ENCODE measurements around the gene ELF3.
"Not testable (repeated sequence)": the region's sequence is repeated elsewhere in the genome, so short reads cannot be mapped to it uniquely, and the experiment has no call there.

ELF3 gene

GRCh38 chr1:202054094-202054493 lies 43.7 kb downstream of the ELF3 start:
- WGBS (ENCODE audit: insufficient coverage, insufficient read length) = no CpG with 5 or more reads among the region's 7 CpGs
- H3K27me3 ChIP-seq (ENCODE audit: control insufficient read depth, insufficient read depth, low read length) = no peaks in the 10 kb centered on the region
- H3K4me3 ChIP-seq (ENCODE audit: low read length) = no peak overlapping the region
- H3K9me3 ChIP-seq (ENCODE audit: control insufficient read depth, insufficient read depth, low read length) = no peaks in the 10 kb centered on the region
- DNase-seq (ENCODE audit: low read depth, low spot score) = no peak
- H3K36me3 ChIP-seq (ENCODE audit: control insufficient read depth, insufficient read depth, low read length) = no peaks in the 10 kb centered on the region
- H3K27ac ChIP-seq (ENCODE audit: low read length) = no peak overlapping the region
- H3K4me1 ChIP-seq (ENCODE audit: control insufficient read depth, insufficient read depth, low read length) = no peaks in the 10 kb centered on the region

DNA sequence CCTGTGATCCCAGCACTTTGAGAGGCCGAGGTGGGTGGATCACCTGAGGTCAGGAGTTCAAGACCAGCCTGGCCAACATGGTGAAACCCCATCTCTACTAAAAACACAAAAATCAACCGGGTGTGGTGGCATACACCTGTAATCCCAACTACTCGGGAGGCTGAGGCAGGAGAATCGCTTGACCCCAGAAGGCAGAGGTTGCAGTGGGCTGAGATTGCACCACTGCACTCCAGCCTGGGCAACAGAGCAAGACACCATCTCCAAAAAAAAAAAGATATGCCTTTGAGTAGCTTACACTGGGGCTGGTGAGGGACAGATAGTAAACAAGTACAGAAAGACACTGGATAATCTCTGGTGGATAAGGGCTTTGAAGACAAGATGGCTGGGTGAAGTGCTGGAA lies 44.3 kb downstream of the ELF3 start:
- not testable (repeated sequence) for DNase-seq (ENCODE audit: low read depth, low spot score); H3K27ac ChIP-seq (ENCODE audit: low read length); H3K4me1 ChIP-seq (ENCODE audit: control insufficient read depth, insufficient read depth, low read length); H3K36me3 ChIP-seq (ENCODE audit: control insufficient read depth, insufficient read depth, low read length); H3K4me3 ChIP-seq (ENCODE audit: low read length); H3K9me3 ChIP-seq (ENCODE audit: control insufficient read depth, insufficient read depth, low read length); H3K27me3 ChIP-seq (ENCODE audit: control insufficient read depth, insufficient read depth, low read length)
- WGBS (ENCODE audit: insufficient coverage, insufficient read length) = no CpG with 5 or more reads among the region's 4 CpGs

DNA sequence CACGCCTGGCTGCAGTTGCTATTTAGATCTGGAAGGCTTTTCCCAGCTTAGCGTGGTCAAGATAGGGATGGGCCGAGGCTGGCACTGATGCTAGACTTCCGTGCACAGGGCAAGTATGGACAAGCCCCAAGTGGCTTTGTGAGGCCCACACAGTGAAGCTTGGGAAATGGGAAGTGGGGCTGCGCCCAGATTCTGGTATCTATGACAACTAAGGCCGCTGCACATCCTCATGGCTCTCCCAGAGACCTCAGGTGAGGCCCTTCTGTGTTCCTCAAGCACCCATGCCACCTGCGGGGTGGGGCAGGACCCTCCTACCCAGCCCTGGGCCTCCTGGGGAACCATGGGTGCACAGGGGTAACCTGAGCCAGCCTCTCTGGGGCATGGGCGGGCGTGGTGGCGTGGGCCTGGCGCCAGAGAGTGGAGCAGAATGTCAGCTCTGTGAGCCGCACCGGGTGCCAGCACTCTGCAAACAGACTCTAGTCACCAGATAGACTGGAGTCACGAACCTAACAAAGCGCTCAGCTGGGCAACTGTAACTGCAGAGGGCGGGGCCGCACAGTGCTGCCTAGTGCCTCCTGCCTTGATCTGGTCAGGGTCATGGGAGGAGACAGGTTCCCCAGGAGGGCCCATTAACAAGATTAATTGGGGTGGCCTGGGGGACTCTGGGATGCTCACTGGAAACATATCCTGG lies 46.4 kb downstream of the ELF3 start:
- H3K27ac ChIP-seq (ENCODE audit: low read length) = no peak overlapping the region
- DNase-seq (ENCODE audit: low read depth, low spot score) = no peak

DNA sequence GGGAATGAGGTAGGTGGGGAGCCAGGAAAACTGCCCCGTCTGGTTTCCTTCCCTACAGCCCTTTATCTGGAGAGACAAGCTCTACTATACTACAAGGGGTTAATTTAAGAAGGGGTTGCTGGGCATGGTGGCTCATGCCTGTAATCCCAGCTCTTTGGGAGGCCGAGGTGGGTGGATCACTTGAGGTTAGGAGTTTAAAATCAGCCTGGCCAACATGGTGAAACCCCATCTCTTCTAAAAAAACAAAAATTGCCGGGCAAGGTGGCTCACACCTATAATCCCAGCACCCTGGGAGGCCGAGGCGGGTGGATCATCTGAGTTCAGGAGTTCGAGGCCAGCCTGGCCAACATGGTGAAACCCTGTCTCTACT lies 46.9 kb downstream of the ELF3 start:
- H3K36me3 ChIP-seq (ENCODE audit: control insufficient read depth, insufficient read depth, low read length); H3K27me3 ChIP-seq (ENCODE audit: control insufficient read depth, insufficient read depth, low read length); DNase-seq (ENCODE audit: low read depth, low spot score); H3K4me1 ChIP-seq (ENCODE audit: control insufficient read depth, insufficient read depth, low read length); H3K4me3 ChIP-seq (ENCODE audit: low read length); H3K9me3 ChIP-seq (ENCODE audit: control insufficient read depth, insufficient read depth, low read length); H3K27ac ChIP-seq (ENCODE audit: low read length): not testable (repeated sequence)
- no CpG with 5 or more reads among the region's 6 CpGs for WGBS (ENCODE audit: insufficient coverage, insufficient read length)

More for the DNA sequence above, 46.4 kb downstream of the ELF3 start:
- no peak overlapping the region for H3K4me3 ChIP-seq (ENCODE audit: low read length)
- H3K36me3 ChIP-seq (ENCODE audit: control insufficient read depth, insufficient read depth, low read length) = no peaks in the 10 kb centered on the region
- H3K27me3 ChIP-seq (ENCODE audit: control insufficient read depth, insufficient read depth, low read length) = no peaks in the 10 kb centered on the region
- no peaks in the 10 kb centered on the region for H3K4me1 ChIP-seq (ENCODE audit: control insufficient read depth, insufficient read depth, low read length)
- H3K9me3 ChIP-seq (ENCODE audit: control insufficient read depth, insufficient read depth, low read length) = no peaks in the 10 kb centered on the region
- no CpG with 5 or more reads among the region's 17 CpGs for WGBS (ENCODE audit: insufficient coverage, insufficient read length)

GRCh38 chr1:202058001-202058908 lies 47.9 kb downstream of the ELF3 start:
- no peak overlapping the region for H3K27ac ChIP-seq (ENCODE audit: low read length)
- H3K9me3 ChIP-seq (ENCODE audit: control insufficient read depth, insufficient read depth, low read length) = no peaks in the 10 kb centered on the region
- no peaks in the 10 kb centered on the region for H3K4me1 ChIP-seq (ENCODE audit: control insufficient read depth, insufficient read depth, low read length)
- no peak overlapping the region for H3K4me3 ChIP-seq (ENCODE audit: low read length)
- no peak for DNase-seq (ENCODE audit: low read depth, low spot score)
- no peaks in the 10 kb centered on the region for H3K36me3 ChIP-seq (ENCODE audit: control insufficient read depth, insufficient read depth, low read length)
- no peaks in the 10 kb centered on the region for H3K27me3 ChIP-seq (ENCODE audit: control insufficient read depth, insufficient read depth, low read length)
- WGBS (ENCODE audit: insufficient coverage, insufficient read length) = no CpG with 5 or more reads among the region's 3 CpGs

GRCh38 chr1:202061055-202061454 lies 50.7 kb downstream of the ELF3 start:
- Histone ChIP-seq H3K4me3 (ENCODE audit: low read length) (no peak overlapping the region), H3K27me3 (ENCODE audit: control insufficient read depth, insufficient read depth, low read length) (no peaks in the 10 kb centered on the region), H3K36me3 (ENCODE audit: control insufficient read depth, insufficient read depth, low read length) (no peaks in the 10 kb centered on the region), H3K27ac (ENCODE audit: low read length) (no peak overlapping the region), H3K4me1 (ENCODE audit: control insufficient read depth, insufficient read depth, low read length) (no peaks in the 10 kb centered on the region), H3K9me3 (ENCODE audit: control insufficient read depth, insufficient read depth, low read length) (no peaks in the 10 kb centered on the region)
- DNase-seq (ENCODE audit: low read depth, low spot score) = no peak
- WGBS (ENCODE audit: insufficient coverage, insufficient read length) = no CpG with 5 or more reads among the region's 4 CpGs

GRCh38 chr1:202061787-202062186 lies 51.4 kb downstream of the ELF3 start:
- not testable (repeated sequence) for H3K4me3 ChIP-seq (ENCODE audit: low read length); H3K27ac ChIP-seq (ENCODE audit: low read length); H3K4me1 ChIP-seq (ENCODE audit: control insufficient read depth, insufficient read depth, low read length); DNase-seq (ENCODE audit: low read depth, low spot score); H3K9me3 ChIP-seq (ENCODE audit: control insufficient read depth, insufficient read depth, low read length); H3K36me3 ChIP-seq (ENCODE audit: control insufficient read depth, insufficient read depth, low read length); H3K27me3 ChIP-seq (ENCODE audit: control insufficient read depth, insufficient read depth, low read length)
- WGBS (ENCODE audit: insufficient coverage, insufficient read length) = no CpG with 5 or more reads among the region's 6 CpGs

- WGBS (ENCODE audit: insufficient coverage, insufficient read length) = no CpG with 5 or more reads among the region's 7 CpGs
- H3K4me3 ChIP-seq (ENCODE audit: low read length); H3K9me3 ChIP-seq (ENCODE audit: control insufficient read depth, insufficient read depth, low read length); H3K27me3 ChIP-seq (ENCODE audit: control insufficient read depth, insufficient read depth, low read length); H3K36me3 ChIP-seq (ENCODE audit: control insufficient read depth, insufficient read depth, low read length); DNase-seq (ENCODE audit: low read depth, low spot score); H3K4me1 ChIP-seq (ENCODE audit: control insufficient read depth, insufficient read depth, low read length); H3K27ac ChIP-seq (ENCODE audit: low read length): not testable (repeated sequence)
These were observed 52.2 kb downstream of the ELF3 start for GRCh38 chr1:202062636-202063035.

DNA sequence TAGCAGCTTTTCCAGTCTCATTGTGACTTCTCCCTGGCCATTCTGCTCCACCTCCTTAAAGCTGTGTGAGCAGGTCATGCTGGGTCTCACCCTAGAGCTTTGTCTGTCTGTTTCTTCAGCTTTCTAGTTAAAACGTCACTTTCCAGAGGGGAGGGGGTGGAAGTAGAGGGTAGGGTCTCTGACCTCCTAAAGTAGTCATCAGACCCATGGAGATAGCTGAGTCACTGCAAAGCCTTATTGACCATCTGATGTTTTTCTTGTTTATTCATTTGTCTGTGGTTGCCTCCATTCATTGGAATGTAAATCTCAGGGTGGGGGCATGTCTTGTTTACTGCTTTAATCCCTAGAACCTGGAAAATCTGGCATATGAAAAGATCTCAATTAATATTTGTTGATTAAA lies 52.7 kb downstream of the ELF3 start:
- Histone ChIP-seq H3K4me3 (ENCODE audit: low read length) (no peak overlapping the region), H3K9me3 (ENCODE audit: control insufficient read depth, insufficient read depth, low read length) (no peaks in the 10 kb centered on the region), H3K27ac (ENCODE audit: low read length) (no peak overlapping the region), H3K4me1 (ENCODE audit: control insufficient read depth, insufficient read depth, low read length) (no peaks in the 10 kb centered on the region), H3K27me3 (ENCODE audit: control insufficient read depth, insufficient read depth, low read length) (no peaks in the 10 kb centered on the region), H3K36me3 (ENCODE audit: control insufficient read depth, insufficient read depth, low read length) (no peaks in the 10 kb centered on the region)
- no peak for DNase-seq (ENCODE audit: low read depth, low spot score)
- WGBS (ENCODE audit: insufficient coverage, insufficient read length) = no CpG with 5 or more reads among the region's 1 CpG

DNA sequence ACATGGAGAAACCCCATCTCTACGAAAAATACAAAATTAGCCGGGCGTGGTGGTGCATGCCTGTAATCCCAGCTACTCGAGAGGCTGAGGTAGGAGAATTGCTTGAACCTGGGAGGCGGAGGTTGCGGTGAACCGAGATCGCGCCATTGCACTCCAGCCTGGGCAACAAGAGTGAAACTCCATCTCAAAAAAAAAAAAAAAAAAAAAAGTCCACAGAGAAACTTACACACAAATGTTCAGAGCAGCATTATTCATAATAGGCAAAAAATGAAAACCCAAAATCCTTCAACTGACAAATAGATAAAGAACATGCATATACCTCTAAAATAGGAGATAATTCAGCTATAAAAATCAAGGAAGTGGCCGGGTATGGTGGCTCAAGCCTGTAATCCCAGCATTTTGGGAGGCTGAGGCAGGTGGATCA lies 54.5 kb downstream of the ELF3 start:
- not testable (repeated sequence) for H3K9me3 ChIP-seq (ENCODE audit: control insufficient read depth, insufficient read depth, low read length); DNase-seq (ENCODE audit: low read depth, low spot score); H3K27me3 ChIP-seq (ENCODE audit: control insufficient read depth, insufficient read depth, low read length); H3K4me1 ChIP-seq (ENCODE audit: control insufficient read depth, insufficient read depth, low read length); H3K4me3 ChIP-seq (ENCODE audit: low read length); H3K27ac ChIP-seq (ENCODE audit: low read length); H3K36me3 ChIP-seq (ENCODE audit: control insufficient read depth, insufficient read depth, low read length)
- WGBS (ENCODE audit: insufficient coverage, insufficient read length) = no CpG with 5 or more reads among the region's 10 CpGs
